ENCODE measurements around the gene NUMB.
"Not testable (repeated sequence)": the region's sequence is repeated elsewhere in the genome, so short reads cannot be mapped to it uniquely, and the experiment has no call there.

Gene NUMB

GRCh38 chr14:73323896-73324399 is 134.4 kb downstream of the NUMB start:
- no peak overlapping the region for H3K4me3 ChIP-seq (ENCODE audit: low read length)
- no peak for TF ChIP-seq CTCF (conservative IDR thresholded peaks at IDR 0.05; ENCODE audit: low read length)
- no peak for DNase-seq (ENCODE audit: low read depth)

GRCh38 chr14:73313151-73313550 is 145.2 kb downstream of the NUMB start:
- DNase-seq (ENCODE audit: low read depth) = no peak
- TF ChIP-seq CTCF (conservative IDR thresholded peaks at IDR 0.05; ENCODE audit: low read length) = no peak

GRCh38 chr14:73312687-73313086 is 145.7 kb downstream of the NUMB start:
- DNase-seq (ENCODE audit: low read depth) = no peak
- no peak for TF ChIP-seq CTCF (conservative IDR thresholded peaks at IDR 0.05; ENCODE audit: low read length)
- no peak overlapping the region for H3K4me3 ChIP-seq (ENCODE audit: low read length)

More at GRCh38 chr14:73313151-73313550, 145.2 kb downstream of the NUMB start:
- H3K4me3 ChIP-seq (ENCODE audit: low read length) = no peak overlapping the region

- DNase-seq (ENCODE audit: low read depth) = no peak
These were observed 146.7 kb downstream of the NUMB start for GRCh38 chr14:73311708-73312030.

GRCh38 chr14:73309207-73309606 is 149.1 kb downstream of the NUMB start:
- H3K4me3 ChIP-seq (ENCODE audit: low read length); DNase-seq (ENCODE audit: low read depth): not testable (repeated sequence)

More at GRCh38 chr14:73311708-73312030, 146.7 kb downstream of the NUMB start:
- TF ChIP-seq CTCF (conservative IDR thresholded peaks at IDR 0.05; ENCODE audit: low read length) = no peak
- no peak overlapping the region for H3K4me3 ChIP-seq (ENCODE audit: low read length)

GRCh38 chr14:73307261-73307660 is 151.1 kb downstream of the NUMB start:
- no peak for DNase-seq (ENCODE audit: low read depth)
- H3K4me3 ChIP-seq (ENCODE audit: low read length) = no peak overlapping the region
- no peak for TF ChIP-seq CTCF (conservative IDR thresholded peaks at IDR 0.05; ENCODE audit: low read length)

- DNase-seq (ENCODE audit: low read depth) = no peak
- H3K4me3 ChIP-seq (ENCODE audit: low read length) = no peak overlapping the region
- TF ChIP-seq CTCF (conservative IDR thresholded peaks at IDR 0.05; ENCODE audit: low read length) = no peak
These were observed 152.8 kb downstream of the NUMB start for GRCh38 chr14:73305499-73305898.

All from AG10803 (cell line).